RPMI8226 (cell line): ENCODE data around the gene PLP1.
A peak's percentile ranks its signal among the peaks of the same experiment; 100 is the strongest.
"Not testable (repeated sequence)": the region's sequence is repeated elsewhere in the genome, so short reads cannot be mapped to it uniquely, and the experiment has no call there.

Experiments
- DNase-seq: peaks from one replicate; pipeline ENCODE4 v3.0.0-alpha.2; 2015

PLP1 gene

DNA sequence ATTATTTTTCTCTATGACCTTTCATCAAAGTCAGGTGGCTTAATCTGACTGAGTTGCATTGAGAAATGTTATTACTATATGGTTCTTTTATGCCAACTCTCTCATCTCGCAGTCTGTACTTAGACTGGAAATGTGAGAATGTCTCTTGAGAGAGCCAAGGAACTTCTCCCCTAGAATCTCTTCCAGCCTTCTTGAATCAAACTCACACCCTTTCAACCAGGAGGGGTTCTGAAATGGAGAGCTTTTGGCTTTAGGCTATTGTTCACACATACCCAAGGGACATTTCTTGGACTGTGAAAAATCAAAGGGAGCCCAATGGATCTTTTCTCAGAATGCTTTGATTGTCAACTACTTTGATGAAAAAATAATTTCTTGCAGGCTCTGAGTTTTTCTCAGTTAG lies 5.1 kb downstream of the PLP1 start:
- no peak for DNase-seq

DNA sequence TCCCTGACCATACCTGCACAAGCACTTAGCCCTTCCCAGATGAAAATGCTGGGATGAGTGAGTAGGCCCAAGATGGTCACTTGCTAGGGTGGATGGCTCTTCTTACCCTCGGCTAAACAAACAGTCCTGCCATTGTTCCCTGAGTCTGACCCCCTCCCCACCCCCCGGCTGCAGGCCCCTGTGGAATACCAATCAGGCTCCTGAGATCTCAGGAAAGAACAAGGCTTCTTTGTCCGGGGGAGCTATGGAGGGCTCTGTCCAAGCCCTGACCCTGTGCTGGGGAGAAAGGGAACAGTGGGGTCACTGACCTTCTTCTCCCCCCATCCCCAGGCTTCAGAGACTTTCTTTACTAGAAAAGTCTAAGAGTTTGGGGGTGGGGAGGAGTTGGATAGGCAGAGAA lies 6.0 kb downstream of the PLP1 start:
- DNase-seq, result no peak

DNA sequence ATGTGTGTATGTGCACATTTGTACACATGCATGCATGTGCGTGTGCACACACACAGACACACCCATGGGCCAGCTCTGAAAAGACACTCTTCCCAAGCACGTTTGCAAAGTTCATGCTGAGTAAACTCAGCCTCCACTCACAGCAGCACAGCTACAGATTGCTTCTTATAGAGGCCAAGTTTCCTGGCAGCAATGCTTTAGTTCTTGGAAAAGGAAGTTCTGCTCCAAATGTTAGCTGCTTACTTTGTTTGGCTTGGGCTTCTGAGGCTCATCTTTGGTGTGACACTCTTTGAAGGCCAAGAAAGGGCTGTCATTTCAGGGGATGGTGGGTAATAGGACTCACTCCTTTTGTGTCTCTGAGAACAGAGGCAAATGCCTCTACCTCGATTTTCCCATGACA lies 6.6 kb downstream of the PLP1 start:
- DNase-seq, result no peak

DNA sequence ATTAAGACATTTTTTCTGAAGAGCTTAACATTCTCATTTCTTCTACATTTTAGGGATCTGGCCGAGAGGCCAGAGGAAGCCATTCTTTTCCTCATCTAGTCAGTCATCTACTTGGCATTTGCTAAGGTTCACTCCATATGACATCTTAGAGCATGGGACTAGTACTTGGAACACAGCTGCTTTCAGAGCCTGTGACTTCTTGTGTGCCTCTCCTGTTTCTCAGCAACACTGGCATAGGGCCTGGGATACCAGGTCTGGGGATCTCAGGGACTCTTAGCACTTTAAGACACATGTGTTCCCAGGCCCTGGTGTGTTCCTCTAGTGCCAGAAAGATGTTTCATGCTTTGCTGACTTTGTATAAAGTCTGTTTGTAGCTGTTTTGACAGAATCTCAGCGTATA lies 7.3 kb downstream of the PLP1 start:
- no peak for DNase-seq

DNA sequence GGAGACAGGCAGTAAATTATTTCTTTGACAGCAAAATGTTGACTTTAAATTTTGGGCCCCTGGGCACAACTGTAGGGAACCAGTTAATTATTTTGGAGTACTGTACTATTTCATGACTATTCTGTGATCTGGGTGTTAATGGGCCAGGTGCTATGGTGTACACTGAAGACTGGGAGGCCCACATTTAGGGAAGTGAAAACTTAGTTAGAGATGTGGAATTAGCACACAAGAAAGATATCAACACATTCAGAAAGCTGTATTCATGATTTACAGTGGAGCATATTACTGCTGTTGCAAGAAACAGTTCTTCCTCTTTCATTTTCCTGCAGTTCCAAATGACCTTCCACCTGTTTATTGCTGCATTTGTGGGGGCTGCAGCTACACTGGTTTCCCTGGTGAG lies 12.4 kb downstream of the PLP1 start:
- DNase-seq, result peak; percentile 57

DNA sequence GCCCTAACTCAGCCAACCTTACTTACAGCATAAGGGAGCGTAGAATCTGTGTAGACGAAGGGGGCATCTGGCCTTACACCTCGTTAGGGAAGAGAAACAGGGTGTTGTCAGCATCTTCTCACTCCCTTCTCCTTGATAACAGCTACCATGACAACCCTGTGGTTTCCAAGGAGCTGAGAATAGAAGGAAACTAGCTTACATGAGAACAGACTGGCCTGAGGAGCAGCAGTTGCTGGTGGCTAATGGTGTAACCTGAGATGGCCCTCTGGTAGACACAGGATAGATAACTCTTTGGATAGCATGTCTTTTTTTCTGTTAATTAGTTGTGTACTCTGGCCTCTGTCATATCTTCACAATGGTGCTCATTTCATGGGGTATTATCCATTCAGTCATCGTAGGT lies 14.6 kb downstream of the PLP1 start:
- DNase-seq, result no peak

DNA sequence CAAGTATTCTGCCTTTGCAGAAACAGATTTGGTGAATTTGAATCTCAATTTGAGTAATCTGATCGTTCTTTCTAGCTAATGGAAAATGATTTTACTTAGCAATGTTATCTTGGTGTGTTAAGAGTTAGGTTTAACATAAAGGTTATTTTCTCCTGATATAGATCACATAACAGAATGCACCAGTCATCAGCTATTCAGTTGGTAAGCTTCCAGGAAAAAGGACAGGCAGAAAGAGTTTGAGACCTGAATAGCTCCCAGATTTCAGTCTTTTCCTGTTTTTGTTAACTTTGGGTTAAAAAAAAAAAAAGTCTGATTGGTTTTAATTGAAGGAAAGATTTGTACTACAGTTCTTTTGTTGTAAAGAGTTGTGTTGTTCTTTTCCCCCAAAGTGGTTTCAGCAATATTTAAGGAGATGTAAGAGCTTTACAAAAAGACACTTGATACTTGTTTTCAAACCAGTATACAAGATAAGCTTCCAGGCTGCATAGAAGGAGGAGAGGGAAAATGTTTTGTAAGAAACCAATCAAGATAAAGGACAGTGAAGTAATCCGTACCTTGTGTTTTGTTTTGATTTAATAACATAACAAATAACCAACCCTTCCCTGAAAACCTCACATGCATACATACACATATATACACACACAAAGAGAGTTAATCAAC lies 15.3 kb downstream of the PLP1 start:
- DNase-seq, result no peak

DNA sequence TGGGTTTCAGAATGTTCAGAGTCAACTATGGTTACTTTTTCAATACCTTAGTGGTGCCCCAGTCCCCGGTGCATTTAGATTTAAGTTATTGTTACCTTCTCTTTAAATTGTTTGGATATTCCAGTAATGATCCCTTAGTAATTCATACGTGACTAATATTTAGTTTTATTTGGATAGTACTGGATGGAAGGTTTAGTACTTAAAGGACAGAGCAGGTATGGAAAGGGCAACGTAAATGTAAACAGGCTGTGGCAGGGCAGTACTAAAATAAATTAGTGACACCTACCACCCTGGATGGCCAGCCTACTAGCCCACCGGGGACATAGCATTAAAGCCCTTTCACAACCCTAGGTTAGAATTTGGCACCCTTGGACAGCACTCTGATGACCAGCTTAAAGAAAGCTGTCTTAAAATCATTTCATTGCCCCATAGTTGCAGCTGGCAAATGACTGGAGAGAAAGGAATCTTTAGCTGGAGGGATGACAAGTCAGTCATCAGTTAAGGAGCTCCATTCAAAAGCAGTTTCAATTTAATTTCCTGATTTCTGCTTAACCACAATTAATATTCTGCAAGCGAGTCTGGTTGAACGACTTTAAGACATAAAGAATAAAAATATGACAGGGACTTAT lies 16.4 kb downstream of the PLP1 start:
- no peak for DNase-seq

DNA sequence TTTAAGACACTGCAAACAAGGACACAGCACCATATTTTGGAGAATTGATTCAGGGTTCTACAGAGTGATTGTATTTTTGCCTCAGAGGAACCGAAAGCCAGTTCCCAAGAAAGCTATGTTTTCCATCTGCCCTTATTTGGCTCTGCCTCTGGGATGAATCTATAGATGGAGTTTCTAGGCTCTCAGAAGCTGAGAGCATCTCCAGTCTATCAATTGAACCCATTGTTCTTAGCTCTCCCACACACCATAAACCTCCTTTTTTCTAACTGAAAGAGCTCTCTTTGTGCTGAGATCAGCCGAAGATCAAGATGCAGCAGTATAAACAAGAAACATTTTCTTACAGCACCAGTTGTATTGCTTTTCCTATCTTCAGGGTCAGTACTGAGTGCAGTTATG lies 16.9 kb downstream of the PLP1 start:
- no peak for DNase-seq

DNA sequence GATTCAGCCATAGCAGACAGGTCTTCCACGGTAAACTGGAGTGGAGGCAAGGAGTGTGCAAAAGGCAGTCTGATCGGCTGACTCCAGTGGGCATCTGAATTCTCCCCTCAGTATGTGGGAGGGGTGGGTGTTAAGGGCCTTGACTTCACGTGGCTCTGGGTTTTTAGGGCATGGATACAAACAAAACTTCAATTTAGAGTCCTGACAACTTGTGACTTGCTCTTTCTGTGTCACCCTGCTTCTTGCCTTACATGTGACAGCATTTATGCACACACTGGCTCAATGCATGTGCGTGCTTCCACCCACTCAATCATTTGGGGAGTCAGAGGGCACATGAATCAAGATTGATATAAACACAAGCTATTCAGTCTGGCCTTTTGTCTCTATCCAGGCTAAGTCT lies 17.5 kb downstream of the PLP1 start:
- DNase-seq, result no peak

DNA sequence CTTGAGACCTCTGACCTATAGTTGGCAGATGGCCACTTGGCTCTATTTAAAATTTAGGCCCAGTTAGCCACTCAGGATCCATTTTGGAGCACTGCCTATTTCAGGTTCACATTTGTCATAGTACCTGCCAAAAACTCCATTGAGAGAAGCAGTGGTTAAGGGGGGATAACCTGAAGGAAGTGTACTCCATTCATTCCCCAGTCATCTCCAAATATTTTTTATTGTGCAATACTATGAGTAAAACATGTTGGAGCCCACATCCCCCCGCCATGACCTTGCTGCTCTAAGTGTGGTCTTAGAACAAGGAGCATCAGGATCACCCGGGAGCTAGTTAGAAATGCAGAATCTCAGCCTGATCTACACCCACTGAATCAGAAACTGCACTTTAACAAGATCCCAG lies 21.1 kb downstream of the PLP1 start:
- no peak for DNase-seq

DNA sequence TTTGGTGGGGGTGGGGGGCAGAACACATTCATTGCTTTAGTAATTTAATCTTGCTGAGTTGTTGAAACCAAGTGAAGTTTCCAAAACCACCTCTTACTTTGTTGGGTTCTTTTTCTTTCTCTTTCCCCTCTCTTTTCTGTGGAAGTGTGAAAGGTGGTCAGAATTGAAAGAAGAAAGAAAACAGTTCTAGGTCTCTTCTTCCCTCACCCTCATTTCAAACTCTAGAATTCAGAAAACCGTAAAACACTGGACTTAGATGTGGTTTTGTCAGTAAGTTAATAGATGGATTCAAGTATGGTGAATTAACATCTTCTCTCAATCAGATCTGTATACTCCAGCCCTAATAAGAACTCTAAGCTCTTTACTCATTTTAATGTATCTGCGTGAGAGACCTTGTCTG lies 23.7 kb downstream of the PLP1 start:
- DNase-seq, result no peak

DNA sequence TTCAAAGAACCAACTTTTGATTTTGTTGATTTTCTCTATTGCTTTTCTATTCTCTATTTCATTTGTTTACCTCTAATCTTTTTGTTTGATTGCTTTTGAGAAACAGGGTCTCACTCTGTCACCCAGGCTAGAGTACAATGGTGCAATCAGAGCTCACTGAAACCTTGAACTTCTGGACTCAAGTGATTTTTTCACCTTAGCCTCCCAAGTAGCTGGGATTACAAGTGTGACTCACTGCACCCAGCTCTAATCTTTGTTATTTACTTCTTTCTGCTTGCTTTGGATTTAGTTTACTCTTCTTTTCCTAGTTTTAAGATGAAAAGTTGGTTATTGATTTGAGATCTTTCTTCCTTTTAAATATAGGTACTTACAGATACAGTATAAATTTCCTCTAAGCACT lies 29.2 kb downstream of the PLP1 start:
- no peak for DNase-seq

DNA sequence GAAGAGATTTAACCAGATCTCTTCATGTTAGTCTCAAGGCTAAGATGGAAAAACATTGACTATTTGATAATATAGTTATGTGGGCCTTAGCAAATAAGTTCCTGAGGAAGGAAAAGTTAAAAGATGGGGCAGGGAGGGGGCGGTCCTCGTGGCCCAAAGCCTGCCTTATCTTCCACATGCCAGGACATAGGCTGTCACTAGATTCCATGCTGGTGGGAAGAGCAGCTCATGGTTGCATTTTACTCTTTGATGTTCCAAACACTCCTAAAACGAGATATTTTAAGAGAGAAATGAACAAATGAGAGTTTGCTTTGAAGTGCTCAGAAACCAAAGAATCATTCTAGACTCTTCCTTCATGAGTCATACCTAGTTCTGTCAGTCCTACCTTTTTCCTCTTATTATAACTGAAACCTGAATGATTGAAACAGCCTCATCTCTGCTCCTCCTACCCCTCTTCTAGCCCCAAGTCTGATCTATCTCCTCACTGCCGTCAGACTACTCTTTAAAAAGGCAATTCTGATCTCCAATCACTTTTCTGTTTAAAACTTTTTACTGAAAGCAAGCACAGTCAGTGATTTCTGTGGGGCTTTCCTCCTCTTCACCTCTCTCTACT lies 30.3 kb downstream of the PLP1 start:
- DNase-seq, result no peak

DNA sequence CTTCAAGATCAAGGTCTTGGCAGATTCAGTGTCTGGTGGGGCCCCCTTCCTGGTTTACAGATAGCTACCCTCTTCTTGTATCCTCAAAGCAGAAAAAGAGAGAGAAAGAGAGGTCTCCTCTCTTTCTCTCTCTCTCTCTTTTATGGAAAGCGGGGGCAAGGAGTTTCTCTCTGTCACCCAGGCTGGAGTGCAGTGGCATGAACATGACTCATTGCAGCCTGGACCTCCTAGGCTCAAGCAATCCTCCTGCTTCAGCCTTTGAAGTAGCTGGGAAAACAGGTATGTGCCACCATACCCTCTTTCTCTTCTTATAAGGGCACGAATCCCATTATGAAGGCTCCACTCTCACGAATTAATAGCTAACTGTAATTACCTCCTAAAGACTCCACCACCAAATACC lies 35.2 kb downstream of the PLP1 start:
- no peak for DNase-seq

DNA sequence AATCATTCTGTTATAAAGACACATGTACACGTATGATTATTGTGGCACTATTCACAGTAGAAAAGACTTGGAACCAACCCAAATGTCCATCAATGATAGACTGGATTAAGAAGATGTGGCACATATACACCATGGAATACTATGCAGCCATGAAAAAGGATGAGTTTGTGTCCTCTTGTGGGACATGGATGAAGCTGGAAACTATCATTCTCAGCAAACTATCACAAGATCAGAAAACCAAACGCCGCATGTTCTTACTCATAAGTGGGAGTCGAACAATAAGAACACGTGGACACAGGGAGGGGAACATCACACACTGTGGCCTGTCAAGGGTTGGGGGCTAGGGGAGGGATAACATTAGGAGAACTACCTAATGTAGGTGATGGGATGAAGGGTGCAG lies 40.5 kb downstream of the PLP1 start:
- not testable (repeated sequence) for DNase-seq

DNA sequence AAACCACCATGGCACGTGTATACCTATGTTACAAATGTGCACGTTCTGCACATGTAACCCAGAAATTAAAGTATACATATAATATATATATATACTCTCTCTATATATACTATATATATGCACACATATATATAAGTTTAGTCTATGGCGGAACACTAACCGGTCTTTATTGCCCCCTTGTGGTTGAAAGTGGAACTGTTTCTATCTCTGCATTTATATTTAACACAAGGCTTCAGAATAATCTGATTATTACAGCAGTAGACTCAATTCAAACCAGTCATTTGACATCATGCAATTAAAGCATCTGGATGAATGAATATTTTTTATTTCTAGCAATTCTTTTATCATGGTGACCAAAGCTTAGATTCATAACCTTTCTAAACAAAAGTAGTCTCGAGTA lies 40.9 kb downstream of the PLP1 start:
- peak; percentile 70 for DNase-seq

DNA sequence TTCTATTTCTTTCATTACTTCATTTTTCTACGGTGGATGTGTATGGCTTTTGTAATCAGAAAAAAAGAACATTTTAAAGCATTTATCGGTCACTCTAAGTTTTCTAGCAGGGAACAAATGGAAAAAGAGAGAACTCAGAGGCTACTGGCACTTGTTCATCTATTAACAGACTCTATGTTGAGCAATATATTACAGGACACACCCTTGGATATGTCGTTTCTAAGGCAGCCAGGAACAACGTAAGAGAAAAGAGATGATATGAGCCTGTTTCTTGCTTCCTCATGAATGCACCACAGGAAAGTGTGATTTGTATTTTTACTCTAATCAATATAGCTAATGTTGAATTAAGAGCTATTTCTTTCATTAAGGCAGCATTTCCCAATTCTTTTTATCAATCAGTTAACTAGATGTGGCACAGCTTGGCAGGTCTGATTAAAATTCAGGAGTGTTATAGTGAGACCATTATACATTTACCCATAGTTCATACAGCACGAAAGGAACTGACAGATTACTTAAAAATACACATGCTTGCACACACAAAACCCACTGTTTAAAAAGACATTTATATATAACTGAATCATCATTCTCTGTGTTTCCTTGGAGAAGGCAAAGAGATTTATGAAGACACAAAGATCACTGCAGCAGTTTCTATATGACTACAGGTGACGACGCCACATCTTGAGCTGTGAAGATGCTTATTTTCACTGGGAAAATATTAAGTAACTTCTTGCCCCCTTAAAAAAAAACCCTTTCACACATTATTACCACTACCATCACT lies 42.4 kb downstream of the PLP1 start:
- DNase-seq, result no peak

DNA sequence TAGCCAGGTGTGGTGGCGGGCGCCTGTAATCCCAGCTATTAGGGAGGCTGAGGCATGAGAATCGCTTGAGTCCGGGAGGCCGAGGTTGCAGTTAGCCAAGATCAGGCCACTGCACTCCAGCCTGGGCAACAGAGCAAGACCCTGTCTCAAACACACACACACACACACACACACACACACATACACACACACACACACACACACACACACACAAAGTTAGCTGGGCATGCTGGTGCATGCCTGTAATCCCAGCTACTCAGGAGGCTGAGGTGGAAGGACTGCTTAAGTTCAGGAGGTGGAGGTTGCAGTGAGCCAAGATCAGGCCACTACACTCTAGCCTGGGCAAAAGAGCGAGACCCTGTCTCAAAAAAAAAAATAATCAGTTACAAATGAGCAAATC lies 44.2 kb downstream of the PLP1 start:
- DNase-seq, result not testable (repeated sequence)

DNA sequence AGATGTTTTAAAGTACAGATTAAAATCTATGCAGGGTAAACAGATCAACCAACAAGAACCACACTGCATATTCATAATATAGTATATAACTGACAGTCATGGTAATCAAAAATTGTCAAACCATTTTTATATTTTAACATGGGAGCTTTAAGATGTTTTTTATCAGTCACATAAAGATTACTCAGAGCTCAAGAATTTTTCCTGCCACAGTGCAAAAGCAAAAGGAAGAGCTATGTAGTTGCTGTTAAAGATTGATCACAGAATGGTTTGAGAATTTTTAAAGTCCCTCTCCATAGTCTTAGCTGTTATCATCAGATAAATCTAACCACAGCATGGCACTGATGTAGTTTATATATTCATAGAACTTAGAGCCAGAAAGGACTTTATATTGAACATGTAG lies 47.0 kb downstream of the PLP1 start:
- DNase-seq, result no peak

DNA sequence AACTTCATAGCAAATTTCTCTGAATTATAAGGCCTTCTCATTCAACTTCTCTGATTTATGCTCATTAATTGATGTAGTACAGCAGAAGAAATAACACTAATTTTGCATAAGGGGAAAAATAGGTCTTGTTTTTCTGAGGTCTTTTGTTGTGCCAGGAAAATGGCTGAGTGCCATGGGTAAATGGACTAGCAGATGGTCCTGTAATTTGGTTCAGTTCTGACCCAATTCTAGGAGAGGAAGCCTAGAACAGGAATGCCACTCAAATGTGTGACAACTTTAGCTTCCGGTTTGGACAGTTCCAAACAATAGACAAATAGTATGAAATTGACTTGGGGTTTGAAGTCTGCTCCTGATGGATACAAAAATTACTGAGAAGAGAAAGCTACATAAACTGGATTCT lies 49.2 kb downstream of the PLP1 start:
- DNase-seq, result no peak

DNA sequence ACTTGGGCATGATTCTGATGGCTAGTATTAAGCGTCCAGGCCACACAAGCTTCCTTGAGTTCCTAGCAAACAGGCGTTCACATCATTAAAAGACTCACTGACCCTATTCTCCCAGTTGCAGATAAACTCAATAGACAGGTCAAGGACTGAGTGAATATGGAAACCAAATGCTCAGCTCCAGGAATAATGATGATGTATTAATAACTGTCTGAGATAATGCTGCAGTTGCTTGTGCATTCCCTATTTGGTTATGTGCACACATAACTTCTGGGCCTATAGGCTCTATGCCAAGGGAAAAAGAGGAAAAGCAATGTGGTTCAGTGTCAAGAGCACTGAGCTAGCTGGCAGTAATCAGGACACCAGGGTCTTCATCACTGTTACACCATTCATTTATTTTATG lies 51.9 kb downstream of the PLP1 start:
- DNase-seq, result no peak

DNA sequence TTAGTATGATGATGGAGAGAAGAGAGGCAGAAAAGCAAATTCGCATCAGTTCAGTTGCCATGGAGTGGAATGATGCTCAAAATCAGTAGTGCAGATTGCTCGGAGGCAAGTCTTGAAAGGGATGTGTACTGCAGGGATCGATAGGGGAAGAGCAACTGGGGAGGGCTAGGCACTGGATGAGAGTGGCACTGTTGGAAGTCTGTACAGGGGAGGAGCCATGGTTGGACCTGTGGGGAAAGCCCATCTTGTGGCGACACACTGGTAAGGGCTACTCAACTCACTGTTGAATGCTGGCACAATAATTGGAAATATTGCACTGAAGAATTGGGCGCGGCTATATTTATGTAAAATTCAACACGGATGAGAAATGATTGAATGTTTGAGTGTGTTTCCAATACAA lies 54.2 kb downstream of the PLP1 start:
- no peak for DNase-seq

DNA sequence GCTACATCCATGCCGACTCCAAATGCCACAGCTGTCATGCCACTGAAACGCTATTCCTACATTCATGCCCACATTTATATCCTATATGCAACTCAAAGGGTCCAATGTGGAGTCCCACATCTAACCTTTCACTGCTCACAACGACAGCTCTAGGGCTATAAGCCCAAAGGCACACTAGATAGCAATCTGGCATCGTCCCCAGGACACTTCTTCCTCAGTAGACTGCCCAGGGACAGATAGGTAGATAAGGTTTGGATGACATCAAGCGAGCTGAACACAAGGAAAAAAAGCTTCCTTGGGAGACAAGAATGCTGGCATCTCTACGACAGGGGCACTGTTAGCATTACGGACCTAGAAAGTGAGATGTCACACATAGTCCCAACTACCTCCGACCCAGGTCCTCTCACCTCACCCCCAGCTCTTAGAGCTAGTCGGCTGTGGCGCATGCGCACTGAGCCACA lies 54.7 kb downstream of the PLP1 start:
- DNase-seq, result peak; percentile 7
